Measurements from ENCODE around the gene ACBD4.

Gene ACBD4

GRCh38 chr17:45170931-45171337, 35.4 kb downstream of the ACBD4 start:
- Histone ChIP-seq H3K4me1 (ENCODE audit: control insufficient read depth, low read length) (peaks cover 17% of the 10 kb centered on the region), H3K36me3 (ENCODE audit: control insufficient read depth, low read length) (no peaks in the 10 kb centered on the region), H3K4me2 (ENCODE audit: low read length) (no peak overlapping the region), H3K9me3 (ENCODE audit: control insufficient read depth, insufficient read depth, low read length) (no peaks in the 10 kb centered on the region), H3K79me2 (ENCODE audit: control insufficient read depth, low read length) (no peaks in the 10 kb centered on the region), H3F3A (ENCODE audit: control insufficient read depth, insufficient read depth) (no peaks in the 10 kb centered on the region), H3K9me2 (replicated peaks; ENCODE audit: control insufficient read depth, low read length) (no peaks in the 10 kb centered on the region), H3K4me3 (ENCODE audit: low read length) (no peak overlapping the region), H4K20me1 (ENCODE audit: control insufficient read depth, insufficient read depth, low read depth, low read length) (no peaks in the 10 kb centered on the region), H3K27ac (ENCODE audit: low read depth, low read length) (no peak overlapping the region), H3K27me3 (ENCODE audit: control insufficient read depth, low read length) (peaks cover 5% of the 10 kb centered on the region; the same call in 1 of the 2 replicates)
- TF ChIP-seq CTCF (IDR thresholded peaks at IDR 0.05; ENCODE audit: low read depth, low read length, poor library complexity, severe bottlenecking): no peak
- no peak for TF ChIP-seq EZH2phosphoT487 (IDR thresholded peaks at IDR 0.05; ENCODE audit: borderline replicate concordance, low read length)

- H3F3A ChIP-seq (ENCODE audit: control insufficient read depth, insufficient read depth): no peaks in the 10 kb centered on the region
- no peak for TF ChIP-seq EZH2phosphoT487 (IDR thresholded peaks at IDR 0.05; ENCODE audit: borderline replicate concordance, low read length)
- no peak for TF ChIP-seq CTCF (IDR thresholded peaks at IDR 0.05; ENCODE audit: low read depth, low read length, poor library complexity, severe bottlenecking)
- H3K9me2 ChIP-seq (replicated peaks; ENCODE audit: control insufficient read depth, low read length): no peaks in the 10 kb centered on the region
- H3K36me3 ChIP-seq (ENCODE audit: control insufficient read depth, low read length): no peaks in the 10 kb centered on the region
- H3K4me2 ChIP-seq (ENCODE audit: low read length): peak overlapping the region; percentile 86
- H3K27ac ChIP-seq (ENCODE audit: low read depth, low read length): no peak overlapping the region
- H3K9me3 ChIP-seq (ENCODE audit: control insufficient read depth, insufficient read depth, low read length): no peaks in the 10 kb centered on the region
- no peaks in the 10 kb centered on the region for H4K20me1 ChIP-seq (ENCODE audit: control insufficient read depth, insufficient read depth, low read depth, low read length)
- H3K4me1 ChIP-seq (ENCODE audit: control insufficient read depth, low read length): peaks cover 17% of the 10 kb centered on the region
- H3K79me2 ChIP-seq (ENCODE audit: control insufficient read depth, low read length): no peaks in the 10 kb centered on the region
- peaks cover 8% of the 10 kb centered on the region; the same call in 1 of the 2 replicates for H3K27me3 ChIP-seq (ENCODE audit: control insufficient read depth, low read length)
- H3K4me3 ChIP-seq (ENCODE audit: low read length): peak overlapping the region; percentile 70
Observed at GRCh38 chr17:45171338-45172231, 36.1 kb downstream of the ACBD4 start.

- Histone ChIP-seq H3K79me2 (ENCODE audit: control insufficient read depth, low read length) (no peaks in the 10 kb centered on the region), H4K20me1 (ENCODE audit: control insufficient read depth, insufficient read depth, low read depth, low read length) (no peaks in the 10 kb centered on the region), H3K27ac (ENCODE audit: low read depth, low read length) (no peak overlapping the region), H3K9me3 (ENCODE audit: control insufficient read depth, insufficient read depth, low read length) (no peaks in the 10 kb centered on the region), H3K4me2 (ENCODE audit: low read length) (peak overlapping the region; percentile 86), H3K4me3 (ENCODE audit: low read length) (peak overlapping the region; percentile 70), H3K27me3 (ENCODE audit: control insufficient read depth, low read length) (peaks cover 8% of the 10 kb centered on the region; the same call in 1 of the 2 replicates), H3K9me2 (replicated peaks; ENCODE audit: control insufficient read depth, low read length) (no peaks in the 10 kb centered on the region), H3F3A (ENCODE audit: control insufficient read depth, insufficient read depth) (no peaks in the 10 kb centered on the region), H3K36me3 (ENCODE audit: control insufficient read depth, low read length) (no peaks in the 10 kb centered on the region), H3K4me1 (ENCODE audit: control insufficient read depth, low read length) (peaks cover 17% of the 10 kb centered on the region)
- TF ChIP-seq EZH2phosphoT487 (IDR thresholded peaks at IDR 0.05; ENCODE audit: borderline replicate concordance, low read length) (no peak), CTCF (IDR thresholded peaks at IDR 0.05; ENCODE audit: low read depth, low read length, poor library complexity, severe bottlenecking) (no peak)
Observed at GRCh38 chr17:45172232-45172540, 36.7 kb downstream of the ACBD4 start.

All from DOHH2 (cell line).